ENCODE data around the gene RECK. TPM values are rescaled to one million over a fixed set of nuclear protein-coding genes. Genes with fewer than 3 reads are reported as not detected.
A peak's percentile ranks its signal among the peaks of the same experiment; 100 is the strongest.

The RECK gene
- total RNA-seq, 1 donor from 2014 or later, result 5.7 TPM

GRCh38 chr9:36166168-36166927 is 129.6 kb downstream of the RECK start:
- DNase-seq (ENCODE audit: low read depth), result no peak
- peak overlapping the region; percentile 58 for H3K4me3 ChIP-seq (ENCODE audit: low read depth, low read length)
- TF ChIP-seq CTCF (conservative IDR thresholded peaks at IDR 0.05; ENCODE audit: low read depth, low read length), result peak; percentile 77

DNA sequence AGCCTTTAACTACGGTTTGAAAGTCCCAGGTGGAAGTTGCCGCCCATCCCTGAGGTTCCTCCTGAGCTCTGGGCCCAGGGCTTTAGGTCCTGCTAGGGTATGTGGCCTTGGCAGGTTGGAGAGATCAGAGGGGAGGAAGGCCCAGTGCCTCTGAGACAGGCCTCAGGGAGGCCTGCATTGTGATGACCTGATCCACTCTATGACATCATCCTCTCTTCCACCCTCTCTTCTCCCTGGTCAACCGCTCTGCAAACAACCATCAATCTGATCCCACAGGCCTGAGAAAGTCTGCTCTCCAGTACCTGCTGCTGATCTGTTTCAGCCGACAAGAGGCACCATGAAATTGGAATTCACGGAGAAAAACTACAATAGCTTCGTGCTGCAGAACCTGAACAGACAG is 132.5 kb downstream of the RECK start, which contains the start of gene CCIN:
TSS of gene CCIN (plus strand) at position 223 of the 400 bp plus-strand sequence. CDS start at position 338, 115 bp downstream.
- no peak for TF ChIP-seq CTCF (conservative IDR thresholded peaks at IDR 0.05; ENCODE audit: low read depth, low read length)
- no peak within 1 kb of the TSS for H3K4me3 ChIP-seq (ENCODE audit: low read depth, low read length)
- no peak for DNase-seq (ENCODE audit: low read depth)

- H3K4me3 ChIP-seq (ENCODE audit: low read depth, low read length), result no peak overlapping the region
- no peak for TF ChIP-seq CTCF (conservative IDR thresholded peaks at IDR 0.05; ENCODE audit: low read depth, low read length)
Observed at GRCh38 chr9:36169708-36170107, 133.0 kb downstream of the RECK start.

GRCh38 chr9:36170531-36170930 is 133.8 kb downstream of the RECK start:
- TF ChIP-seq CTCF (conservative IDR thresholded peaks at IDR 0.05; ENCODE audit: low read depth, low read length), result no peak
- no peak for DNase-seq (ENCODE audit: low read depth)
- H3K4me3 ChIP-seq (ENCODE audit: low read depth, low read length), result no peak overlapping the region

More at GRCh38 chr9:36169708-36170107, 133.0 kb downstream of the RECK start:
- no peak for DNase-seq (ENCODE audit: low read depth)

- TF ChIP-seq CTCF (conservative IDR thresholded peaks at IDR 0.05; ENCODE audit: low read depth, low read length), result no peak
- DNase-seq (ENCODE audit: low read depth), result no peak
- H3K4me3 ChIP-seq (ENCODE audit: low read depth, low read length), result no peak overlapping the region
Observed at GRCh38 chr9:36173861-36174260, 137.1 kb downstream of the RECK start.

Other genes starting within 250 kb of the RECK start
- 7.3 and 11.0 TPM in 2 replicates for gene NPR2, start 245.3 kb upstream of the RECK start, total RNA-seq
- gene SPAG8, start 224.7 kb upstream of the RECK start, total RNA-seq, result 0.12 and 0.14 TPM in 2 replicates
- 25.9 and 32.5 TPM in 2 replicates for gene HINT2, start 221.9 kb upstream of the RECK start, total RNA-seq
- not detected in 2 replicates for gene FAM221B, start 208.2 kb upstream of the RECK start, total RNA-seq
- gene TMEM8B, start 207.7 kb upstream of the RECK start, total RNA-seq, result 2.5 and 4.2 TPM in 2 replicates
- gene OR13J1, start 166.5 kb upstream of the RECK start, total RNA-seq, result not detected in 2 replicates
- gene HRCT1, start 130.7 kb upstream of the RECK start, total RNA-seq, result 0.58 TPM in 1 of 2 replicates, not detected in the other
- gene SPAAR, start 127.4 kb upstream of the RECK start, total RNA-seq, result 0.29 TPM in 1 of 2 replicates, not detected in the other
- gene OR2S2, start 78.8 kb upstream of the RECK start, total RNA-seq, result not detected in 2 replicates
- 23.6 and 42.7 TPM in 2 replicates for gene GLIPR2, start 99.8 kb downstream of the RECK start, total RNA-seq
- 0.06 TPM in 1 of 2 replicates, not detected in the other for gene CCIN, start 132.5 kb downstream of the RECK start, total RNA-seq
- gene CLTA, start 154.0 kb downstream of the RECK start, total RNA-seq, result 423 and 461 TPM in 2 replicates
- gene GNE, start 221.5 kb downstream of the RECK start, total RNA-seq, result 23.4 and 23.9 TPM in 2 replicates

Data from epithelial cell of proximal tubule (primary cell).